Measurements from ENCODE around the gene CCNO. TPM values are rescaled to one million over a fixed set of nuclear protein-coding genes. Genes with fewer than 3 reads are reported as not detected.

Gene CCNO
- total and polyA plus RNA-seq, 2 donors (not counting 3 experiments of a cell fraction or from before 2014, with no cell fraction given) = 0.37 to 0.58 TPM

- Histone ChIP-seq H3K9ac (replicated peaks; ENCODE audit: extremely low read depth, insufficient read depth, low read length) (no peak overlapping the region), H3K9me3 (replicated peaks; ENCODE audit: control insufficient read depth, insufficient read depth, low read length) (no peaks in the 10 kb centered on the region), H3K79me2 (ENCODE audit: control insufficient read depth, insufficient read depth, low read length) (no peaks in the 10 kb centered on the region), H3K9me1 (replicated peaks; ENCODE audit: control insufficient read depth, extremely low read depth, insufficient read depth, low read length) (no peaks in the 10 kb centered on the region), H3K4me3 (replicated peaks in 1 of 3; ENCODE audit: insufficient read depth in 1 of 3, low read depth in 1 of 3, low read length in 3 of 3) (no peak overlapping the region), H3K4me2 (ENCODE audit: insufficient read depth, low read length) (no peak overlapping the region), H4K20me1 (replicated peaks; ENCODE audit: control insufficient read depth, extremely low read depth, insufficient read depth, low read length) (no peaks in the 10 kb centered on the region), H3K4me1 (ENCODE audit: control insufficient read depth, extremely low read depth, insufficient read depth, low read length) (peaks cover 29% of the 10 kb centered on the region), H2AFZ (ENCODE audit: low read depth, low read length) (no peak overlapping the region), H3K27ac (ENCODE audit: insufficient read depth, low read depth, low read length) (no peak overlapping the region), H3K36me3 (ENCODE audit: control insufficient read depth in 2 of 2, extremely low read depth in 1 of 2, insufficient read depth in 2 of 2, low read length in 2 of 2) (no peaks in the 10 kb centered on the region), H3K27me3 (ENCODE audit: control insufficient read depth in 2 of 2, insufficient read depth in 2 of 2, low read length in 2 of 2) (peaks cover 64 to 74% of the 10 kb centered on the region in 2 experiments)
- DNase-seq (ENCODE audit: low read depth, low spot score) (no peak), FAIRE-seq (no peak)
- ChIA-PET POLR2A (no interaction called here), CTCF (interaction anchor here (1.6 kb wide), 1 partner anchor 10 kb away, joined by 4 read pairs; no protein-coding TSS in a partner anchor)
- no peak for TF ChIP-seq POLR2AphosphoS5 (IDR thresholded peaks at IDR 0.05; ENCODE audit: insufficient read depth, low read depth, low read length)
- TF ChIP-seq JUN (IDR thresholded peaks at IDR 0.05; ENCODE audit: borderline replicate concordance, insufficient read depth, insufficient read length, low read depth) = no peak
- no peak for TF ChIP-seq MYC (IDR thresholded peaks at IDR 0.05; ENCODE audit: low read depth, low read length)
- no peak for TF ChIP-seq FOS (IDR thresholded peaks at IDR 0.05; ENCODE audit: borderline replicate concordance, insufficient read depth, low read length)
- TF ChIP-seq EZH2 (IDR thresholded peaks at IDR 0.05; ENCODE audit: borderline replicate concordance, low read depth, low read length, severe bottlenecking) = no peak
- no peak for TF ChIP-seq GATA2 (IDR thresholded peaks at IDR 0.05; ENCODE audit: insufficient read depth, insufficient read length, low read depth, low read length)
- TF ChIP-seq POLR2A (IDR thresholded peaks at IDR 0.05; ENCODE audit: low read depth, low read length) = no peak
- TF ChIP-seq, protein P1, sequence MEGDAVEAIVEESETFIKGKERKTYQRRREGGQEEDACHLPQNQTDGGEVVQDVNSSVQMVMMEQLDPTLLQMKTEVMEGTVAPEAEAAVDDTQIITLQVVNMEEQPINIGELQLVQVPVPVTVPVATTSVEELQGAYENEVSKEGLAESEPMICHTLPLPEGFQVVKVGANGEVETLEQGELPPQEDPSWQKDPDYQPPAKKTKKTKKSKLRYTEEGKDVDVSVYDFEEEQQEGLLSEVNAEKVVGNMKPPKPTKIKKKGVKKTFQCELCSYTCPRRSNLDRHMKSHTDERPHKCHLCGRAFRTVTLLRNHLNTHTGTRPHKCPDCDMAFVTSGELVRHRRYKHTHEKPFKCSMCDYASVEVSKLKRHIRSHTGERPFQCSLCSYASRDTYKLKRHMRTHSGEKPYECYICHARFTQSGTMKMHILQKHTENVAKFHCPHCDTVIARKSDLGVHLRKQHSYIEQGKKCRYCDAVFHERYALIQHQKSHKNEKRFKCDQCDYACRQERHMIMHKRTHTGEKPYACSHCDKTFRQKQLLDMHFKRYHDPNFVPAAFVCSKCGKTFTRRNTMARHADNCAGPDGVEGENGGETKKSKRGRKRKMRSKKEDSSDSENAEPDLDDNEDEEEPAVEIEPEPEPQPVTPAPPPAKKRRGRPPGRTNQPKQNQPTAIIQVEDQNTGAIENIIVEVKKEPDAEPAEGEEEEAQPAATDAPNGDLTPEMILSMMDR (IDR thresholded peaks at IDR 0.05; ENCODE audit: extremely low read depth in 1 of 2, insufficient read depth in 1 of 2, low read depth in 1 of 2, low read length in 2 of 2) = no peak
- TF ChIP-seq, protein P2, sequence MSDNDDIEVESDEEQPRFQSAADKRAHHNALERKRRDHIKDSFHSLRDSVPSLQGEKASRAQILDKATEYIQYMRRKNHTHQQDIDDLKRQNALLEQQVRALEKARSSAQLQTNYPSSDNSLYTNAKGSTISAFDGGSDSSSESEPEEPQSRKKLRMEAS (IDR thresholded peaks at IDR 0.05; ENCODE audit: insufficient read depth, insufficient read length) = no peak
- no TSS peak for BruUV-seq (replicated peaks)
- intact Hi-C loops (cut with micrococcal nuclease) = loop anchor here (5.0 kb wide), 2 partner anchors 77 to 302 kb away; partner anchors contain the start of genes DHX29, MTREX and PLPP1
- dilution Hi-C loops (cut with MboI; ENCODE audit: extremely low pct_ligation_motif_present, low sequenced_read_pairs) = loop anchor here (10.0 kb wide), 1 partner anchor 65 kb away; the partner anchor contains the start of gene GPX8
These were observed 3.2 kb downstream of the CCNO start for GRCh38 chr5:55230086-55230629.

Data from endothelial cell of umbilical vein (primary cell).